NOMO-1 treated with dmso at 0.1 percent for 144 hours (cell line): ENCODE measurements around the gene SH3BP2.

Source experiments
- DNase-seq: peaks from one replicate; lab custom pipeline; 2025; ENCODE audit not compliant: unreplicated experiment; lab: John Stamatoyannopoulos, UW

Gene SH3BP2

DNA sequence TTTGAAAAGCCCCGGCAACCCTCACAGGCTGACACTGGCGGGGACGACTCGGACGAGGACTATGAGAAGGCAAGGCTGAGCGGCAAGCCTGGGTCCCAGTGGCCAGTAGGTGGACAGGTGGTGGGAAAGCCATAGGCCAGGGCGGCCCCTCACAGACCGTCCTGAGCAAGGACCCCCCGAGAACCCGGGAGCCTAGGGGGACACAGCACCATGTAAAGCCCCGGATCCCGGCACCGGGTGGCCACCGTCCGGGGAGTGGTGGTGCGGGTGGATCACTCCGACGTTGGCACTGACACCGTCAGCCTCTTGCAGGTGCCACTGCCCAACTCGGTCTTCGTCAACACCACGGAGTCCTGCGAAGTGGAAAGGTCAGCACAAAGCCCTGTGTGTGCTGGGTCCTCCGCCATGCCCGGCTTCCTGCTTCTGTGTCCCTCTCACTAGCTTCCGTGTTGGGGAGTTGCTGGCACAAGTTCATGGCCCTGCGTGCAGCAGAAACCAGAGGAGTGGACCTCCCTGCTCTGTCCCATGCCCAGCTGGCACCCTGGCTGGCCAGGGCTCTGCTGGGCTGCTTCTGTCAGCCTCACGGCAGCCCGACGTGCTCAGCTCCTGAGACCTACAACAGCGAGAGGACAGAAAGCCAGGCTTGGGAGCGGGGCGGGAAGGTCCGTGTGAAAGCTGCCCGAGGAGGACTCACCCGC lies 38.9 kb downstream of the SH3BP2 start:
- DNase-seq, result no peak

DNA sequence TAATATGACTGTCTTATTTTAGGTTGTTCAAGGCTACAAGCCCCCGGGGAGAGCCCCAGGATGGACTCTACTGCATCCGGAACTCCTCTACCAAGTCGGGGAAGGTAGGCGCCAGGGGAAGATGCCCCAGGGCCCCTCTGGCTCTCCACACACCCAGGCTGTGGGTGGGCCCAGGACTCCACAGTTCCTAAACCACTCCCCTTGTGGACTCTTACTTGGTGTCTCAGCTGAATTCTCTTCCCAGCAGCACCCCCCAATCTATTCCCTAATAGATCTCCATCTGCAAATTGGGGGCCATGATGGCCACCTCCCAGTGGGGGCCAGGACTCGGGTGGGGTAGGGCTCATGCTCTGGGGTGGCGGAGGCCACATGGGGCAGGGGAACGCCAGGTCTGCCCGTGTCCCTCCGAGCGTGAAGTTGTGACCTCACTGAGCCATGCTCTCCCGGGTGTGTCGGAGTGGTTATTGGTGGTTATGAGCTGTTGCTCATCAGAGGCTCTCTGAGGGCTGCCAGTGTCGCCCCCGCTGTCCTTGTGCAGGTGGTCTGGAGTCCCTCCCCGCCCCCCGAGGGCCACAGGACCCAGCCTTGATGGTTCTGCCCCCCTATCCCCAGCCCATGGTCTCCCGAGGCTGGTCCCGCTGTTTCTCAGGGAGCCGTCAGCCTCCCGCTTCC lies 39.6 kb downstream of the SH3BP2 start:
- no peak for DNase-seq

DNA sequence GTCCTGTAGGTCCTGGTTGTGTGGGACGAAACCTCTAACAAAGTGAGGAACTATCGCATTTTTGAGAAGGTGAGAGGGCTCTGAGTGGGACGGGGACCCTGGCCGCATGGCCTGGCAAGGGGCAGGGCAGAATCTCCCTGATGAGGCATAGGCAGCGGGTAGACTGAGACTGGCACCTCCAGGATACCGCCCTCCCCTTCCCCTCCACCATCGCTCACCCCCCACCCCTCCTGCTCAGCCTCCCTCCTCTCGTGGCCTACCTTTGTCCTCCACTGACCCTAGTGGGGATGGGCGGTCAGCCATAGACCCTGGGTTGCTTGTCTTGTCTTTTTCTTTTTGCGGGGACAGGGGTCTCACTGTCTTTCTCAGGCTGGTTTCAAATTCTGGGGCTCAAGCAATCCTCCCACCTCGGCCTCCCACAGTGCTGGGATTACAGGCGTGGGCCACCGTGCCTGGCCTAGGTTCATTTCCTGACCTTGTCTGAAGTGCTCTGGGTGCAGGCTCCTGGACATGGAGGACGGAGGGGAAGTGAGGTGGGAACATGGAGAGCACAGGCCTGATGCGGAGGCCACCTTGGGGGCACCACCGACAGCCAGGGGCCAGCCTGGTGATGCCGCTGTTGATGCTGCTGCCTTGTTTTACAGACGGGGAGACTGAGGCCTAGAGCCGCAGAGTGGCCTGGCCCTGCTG lies 40.2 kb downstream of the SH3BP2 start:
- no peak for DNase-seq

DNA sequence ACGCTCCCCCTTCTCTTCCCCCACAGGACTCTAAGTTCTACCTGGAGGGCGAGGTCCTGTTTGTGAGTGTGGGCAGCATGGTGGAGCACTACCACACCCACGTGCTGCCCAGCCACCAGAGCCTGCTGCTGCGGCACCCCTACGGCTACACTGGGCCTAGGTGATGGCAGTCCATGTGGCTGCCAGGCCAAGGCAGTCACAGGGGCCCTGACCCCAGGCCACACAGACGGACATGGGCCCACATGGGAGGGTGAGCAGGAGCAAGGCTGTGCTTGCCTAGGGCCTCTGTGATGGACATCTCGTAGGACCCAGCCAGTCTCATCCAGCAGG lies 40.8 kb downstream of the SH3BP2 start:
- no peak for DNase-seq

DNA sequence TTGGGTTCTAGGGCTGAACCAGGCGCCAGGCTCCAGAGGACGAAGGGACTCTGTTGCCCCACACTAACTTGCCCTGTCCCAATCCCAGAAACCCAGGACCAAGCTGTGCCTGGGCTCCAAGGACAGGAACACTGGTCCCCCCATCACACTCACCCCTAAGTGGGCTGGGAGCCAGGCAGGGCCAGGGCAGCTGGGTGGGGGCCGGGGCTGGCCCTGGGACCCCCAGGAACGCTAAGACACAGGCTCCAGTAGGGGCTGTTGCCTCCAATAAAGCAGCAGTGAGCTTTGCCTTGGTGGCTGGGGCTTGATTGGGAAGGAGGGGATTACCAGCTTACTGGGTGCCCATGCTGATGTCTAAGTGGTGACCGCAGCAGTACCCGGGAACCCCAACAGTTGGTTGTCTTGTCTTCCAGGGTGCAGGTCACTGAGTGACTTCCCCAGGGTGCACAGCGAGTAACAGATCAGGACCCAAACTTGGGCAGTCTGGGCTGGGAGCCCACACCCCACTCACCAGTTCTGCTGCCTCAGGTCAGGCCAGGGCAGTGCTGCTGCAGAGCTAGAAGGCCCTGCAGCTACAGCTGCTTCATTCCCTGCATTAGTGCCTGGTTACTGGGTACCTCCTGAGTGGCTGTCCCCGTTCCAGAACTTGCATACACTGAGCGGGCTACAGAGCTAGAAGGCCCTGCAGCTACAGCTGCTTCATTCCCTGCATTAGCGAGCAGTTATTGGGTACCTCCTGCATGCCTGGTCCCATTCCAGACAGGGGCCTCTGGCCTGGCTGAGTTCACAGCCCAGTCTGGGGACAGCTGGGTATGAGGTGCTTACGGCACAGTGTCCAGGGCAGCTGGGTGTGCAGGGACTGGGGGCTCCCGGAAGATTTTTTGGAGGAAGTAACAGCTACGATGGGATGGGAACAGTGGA lies 41.4 kb downstream of the SH3BP2 start:
- DNase-seq, result no peak

DNA sequence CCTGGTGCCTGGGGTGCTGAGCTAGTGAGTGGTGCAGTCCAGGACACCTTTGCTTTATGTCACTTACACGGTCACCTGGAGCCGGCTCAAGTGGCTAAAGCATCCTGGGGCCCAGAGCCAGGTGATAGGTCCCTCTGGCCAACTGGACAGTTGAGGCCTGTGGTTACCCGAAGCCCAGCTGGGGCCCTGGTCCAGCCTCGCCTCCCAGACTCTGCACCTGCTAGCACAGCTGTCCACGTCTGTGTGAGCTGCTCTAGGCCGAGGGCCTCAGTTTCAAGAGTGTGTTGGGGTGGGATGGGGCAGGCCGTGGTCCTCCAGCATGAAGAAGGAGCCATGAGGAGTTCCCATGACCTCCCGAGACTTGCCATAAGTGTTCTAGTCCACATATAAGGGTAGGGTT lies 43.1 kb downstream of the SH3BP2 start:
- no peak for DNase-seq

DNA sequence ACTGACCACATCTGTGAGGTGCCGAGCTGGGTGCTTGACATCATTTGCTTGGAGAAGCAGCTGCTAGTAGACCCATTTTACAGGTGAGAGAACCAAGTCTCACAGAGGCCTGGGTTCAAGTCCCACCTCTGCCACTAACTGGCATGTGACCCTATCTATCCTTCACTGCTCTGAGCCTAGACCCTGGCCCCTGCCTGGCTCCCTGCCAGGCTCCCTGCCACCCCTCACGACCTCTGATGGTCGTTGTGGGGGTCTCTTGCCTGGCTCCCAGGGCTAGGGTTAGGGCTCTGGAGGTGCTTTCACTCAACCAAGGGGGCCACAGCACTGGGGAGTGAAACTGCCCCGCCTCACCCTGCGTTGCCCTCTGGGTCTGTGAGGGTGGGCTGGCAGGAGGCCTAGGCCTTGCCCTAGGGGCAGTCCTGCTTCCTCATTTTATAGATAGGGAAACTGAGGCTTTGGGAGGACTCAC lies 43.5 kb downstream of the SH3BP2 start:
- no peak for DNase-seq

DNA sequence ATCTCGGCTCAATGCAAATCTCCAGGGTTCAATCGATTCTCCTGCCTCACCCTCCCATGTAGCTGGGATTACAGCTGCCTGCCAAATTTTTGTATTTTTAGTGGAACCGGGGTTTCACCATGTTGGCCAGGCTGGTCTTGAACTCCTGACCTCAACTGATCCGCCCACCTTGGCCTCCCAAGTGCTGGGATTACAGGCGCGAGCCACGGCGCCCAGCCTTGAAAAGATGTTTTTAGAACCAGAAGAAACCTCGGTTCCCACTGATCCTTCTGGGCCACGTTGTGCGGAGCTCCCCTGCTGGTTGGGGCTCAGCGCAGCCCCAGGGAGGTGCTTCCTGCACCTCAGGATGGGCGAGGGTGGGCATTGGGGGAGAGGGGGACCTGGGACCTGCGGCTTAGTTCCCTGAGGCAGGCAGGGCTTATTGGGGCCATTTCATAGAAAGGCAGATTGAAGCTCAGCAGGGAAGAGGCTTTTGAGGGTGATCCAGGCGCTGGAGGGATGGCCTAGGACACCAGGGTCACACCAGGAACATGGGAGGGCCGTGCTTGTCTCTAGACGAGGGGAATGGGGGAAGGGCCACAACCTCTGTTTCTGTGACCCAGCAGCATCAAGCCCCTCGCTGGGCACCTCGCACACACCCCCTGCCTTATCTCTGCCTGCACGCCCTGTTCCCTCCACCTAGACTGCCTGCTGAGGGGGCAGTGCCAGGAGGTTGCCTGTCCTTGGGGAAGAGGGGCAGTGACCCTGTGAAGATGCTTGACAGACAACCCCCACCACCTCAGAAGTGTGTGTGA lies 44.4 kb downstream of the SH3BP2 start:
- DNase-seq, result no peak

DNA sequence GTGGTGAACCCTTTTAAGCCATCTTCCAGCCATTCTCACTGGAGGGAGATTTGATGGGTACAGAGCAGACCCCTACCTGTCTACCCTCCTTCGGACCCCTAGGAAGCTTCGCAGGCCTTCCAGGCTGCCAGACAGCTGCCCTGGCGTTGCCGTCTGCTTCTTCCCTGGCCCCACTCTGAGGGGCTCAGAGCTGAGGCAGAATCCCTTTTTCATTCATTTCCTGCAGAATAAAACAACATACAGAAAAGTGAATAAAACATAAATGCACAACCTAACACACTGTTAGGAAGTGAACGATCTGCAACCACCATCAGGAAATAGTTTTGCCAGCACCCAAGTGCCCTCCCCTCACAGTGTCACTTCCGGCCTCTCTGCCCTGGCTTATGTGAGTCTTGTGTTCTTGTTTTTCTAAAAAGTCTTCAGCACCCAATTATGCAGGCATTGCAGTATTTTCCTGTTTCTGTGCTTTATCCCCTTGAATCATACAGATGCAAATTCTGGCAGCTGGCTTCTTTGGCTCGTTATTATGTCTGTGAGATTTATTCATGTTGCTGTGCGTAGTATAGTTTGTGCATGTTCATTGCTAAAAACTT lies 45.1 kb downstream of the SH3BP2 start:
- DNase-seq, result peak; percentile 75

DNA sequence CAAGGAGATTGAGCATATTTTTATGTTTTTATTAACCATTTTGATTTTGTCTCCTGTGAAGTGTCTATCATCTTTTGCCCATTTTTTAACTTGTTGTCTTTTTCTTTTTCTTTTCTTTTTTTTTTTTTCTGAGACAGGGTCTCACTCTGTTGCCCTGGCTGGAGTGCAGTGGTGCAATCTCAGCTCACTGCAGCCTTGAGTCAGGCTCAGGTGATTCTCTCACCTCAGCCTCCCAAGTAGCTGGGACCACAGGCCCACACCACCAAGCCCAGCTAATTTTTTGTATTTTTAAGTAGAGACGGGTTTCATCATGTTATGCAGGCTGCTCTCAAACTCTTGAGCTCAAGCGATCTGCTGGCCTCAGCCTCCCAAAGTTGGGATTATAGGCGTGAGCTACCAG lies 46.2 kb downstream of the SH3BP2 start:
- no peak for DNase-seq

DNA sequence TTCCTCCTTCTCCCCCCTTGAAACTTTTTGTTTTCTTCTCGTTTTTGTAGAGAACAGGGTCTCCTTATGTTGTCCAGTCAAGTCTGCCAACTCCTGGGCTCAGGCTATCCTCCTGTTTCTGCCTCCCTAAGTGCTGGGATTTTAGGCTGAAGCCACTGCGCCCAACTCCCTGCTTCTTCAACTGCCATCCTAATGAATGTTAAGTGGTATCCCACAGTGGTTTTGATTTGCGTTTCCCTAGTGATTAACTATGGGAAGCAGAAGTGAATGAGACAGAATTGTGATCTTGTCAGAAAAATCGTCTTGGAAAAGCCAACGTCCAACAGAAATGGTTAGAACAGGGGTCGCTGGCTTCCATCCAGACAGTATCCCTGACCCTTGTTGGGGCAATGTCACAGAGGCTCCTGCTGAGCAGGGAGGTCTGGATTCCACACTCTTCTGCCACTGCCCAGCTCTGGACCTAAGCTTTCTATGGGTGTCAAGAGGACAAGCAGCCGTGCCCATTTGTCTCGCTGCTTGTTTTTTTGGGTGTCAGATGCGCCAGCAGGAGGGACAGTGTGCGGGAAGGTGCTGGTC lies 49.9 kb downstream of the SH3BP2 start:
- no peak for DNase-seq

DNA sequence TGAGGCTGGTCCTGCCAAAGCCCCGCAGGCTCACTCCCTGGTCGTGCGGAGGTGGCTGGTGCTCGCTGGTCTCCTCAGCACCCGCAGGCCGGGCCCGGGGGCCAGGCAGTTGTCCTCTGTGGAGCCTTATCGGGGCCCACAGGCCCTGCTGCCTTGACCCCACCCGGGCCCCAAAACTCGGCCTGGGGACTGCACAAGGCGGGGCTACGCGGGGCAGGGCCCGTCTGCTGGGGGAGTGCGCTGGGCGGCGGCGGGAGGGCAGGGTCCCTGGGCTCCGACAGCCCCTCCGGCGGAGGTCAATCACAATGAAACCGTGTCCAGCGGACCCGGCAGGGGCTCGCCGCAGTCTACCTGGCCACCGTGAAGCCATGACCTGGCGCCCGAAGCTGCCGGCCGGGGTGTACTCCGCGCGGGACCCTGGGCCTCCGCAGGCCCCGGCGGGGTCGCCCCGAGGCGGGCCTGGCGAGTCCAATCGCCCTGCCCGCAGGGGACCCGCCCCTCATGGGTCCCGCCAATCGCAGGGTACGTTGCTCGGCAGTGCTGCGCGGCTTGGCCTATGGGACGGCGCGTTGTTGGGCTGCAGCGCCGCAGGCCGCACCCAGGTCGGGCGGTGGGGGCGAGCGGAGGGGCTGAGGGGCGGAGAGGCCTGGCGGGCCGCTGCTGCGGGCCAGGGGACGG lies 50.5 kb downstream of the SH3BP2 start, which contains the start of gene ADD1:
Gene ADD1 (plus strand): TSS at position 582 of the 678 bp plus-strand sequence. CDS start 32,072 bp downstream, outside the sequence.
- DNase-seq, result peak; percentile 87

DNA sequence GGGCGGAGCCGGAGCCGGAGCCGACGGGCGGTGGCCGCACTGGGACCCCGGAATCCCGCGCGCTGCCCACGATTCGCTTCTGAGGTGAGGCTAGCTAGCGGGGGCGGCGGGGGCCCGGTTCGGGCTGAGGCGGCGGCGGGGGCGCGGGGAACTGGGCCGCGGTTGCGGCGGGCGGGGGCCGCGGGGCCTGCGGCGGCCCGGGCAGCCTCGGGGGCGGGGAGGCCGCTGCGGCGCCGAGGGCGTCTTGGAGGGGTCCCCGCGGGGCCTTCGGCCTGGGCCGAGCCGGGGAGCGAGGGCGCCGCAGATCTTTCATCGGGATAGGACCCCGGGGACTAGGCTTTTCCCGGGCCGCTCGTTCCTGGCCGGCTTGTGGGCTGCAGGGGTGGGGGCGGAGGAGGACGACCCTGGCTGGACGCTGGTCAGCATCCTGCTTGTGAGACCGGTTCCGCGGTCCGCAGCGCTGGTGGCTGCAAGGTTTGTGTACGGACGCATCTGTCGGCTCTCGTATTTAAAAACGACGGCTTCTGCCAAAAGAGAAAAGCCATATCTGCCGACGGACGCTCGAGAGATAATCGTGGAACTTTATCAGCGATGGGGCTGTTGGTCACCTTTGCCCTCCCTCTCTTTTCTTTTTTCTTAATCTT lies 51.2 kb downstream of the SH3BP2 start:
- DNase-seq, result no peak

DNA sequence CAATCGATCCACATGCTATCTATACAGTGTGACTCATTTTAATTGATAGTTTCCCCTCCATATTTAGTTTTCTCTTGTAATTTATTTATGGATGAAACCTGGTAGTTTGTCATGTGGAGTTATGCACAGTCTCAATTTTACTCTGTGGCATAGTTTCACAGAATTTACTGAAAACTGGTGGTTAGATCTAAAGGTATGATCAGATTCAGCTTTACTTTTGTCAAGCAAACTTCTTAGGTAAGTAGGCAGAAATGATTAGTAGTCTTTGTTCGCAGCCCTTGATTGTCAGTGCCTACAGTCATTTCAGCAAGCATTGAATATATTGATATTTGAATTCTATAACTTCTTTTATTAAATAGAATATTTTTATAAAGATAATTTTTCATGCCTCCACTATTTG lies 53.3 kb downstream of the SH3BP2 start:
- no peak for DNase-seq

DNA sequence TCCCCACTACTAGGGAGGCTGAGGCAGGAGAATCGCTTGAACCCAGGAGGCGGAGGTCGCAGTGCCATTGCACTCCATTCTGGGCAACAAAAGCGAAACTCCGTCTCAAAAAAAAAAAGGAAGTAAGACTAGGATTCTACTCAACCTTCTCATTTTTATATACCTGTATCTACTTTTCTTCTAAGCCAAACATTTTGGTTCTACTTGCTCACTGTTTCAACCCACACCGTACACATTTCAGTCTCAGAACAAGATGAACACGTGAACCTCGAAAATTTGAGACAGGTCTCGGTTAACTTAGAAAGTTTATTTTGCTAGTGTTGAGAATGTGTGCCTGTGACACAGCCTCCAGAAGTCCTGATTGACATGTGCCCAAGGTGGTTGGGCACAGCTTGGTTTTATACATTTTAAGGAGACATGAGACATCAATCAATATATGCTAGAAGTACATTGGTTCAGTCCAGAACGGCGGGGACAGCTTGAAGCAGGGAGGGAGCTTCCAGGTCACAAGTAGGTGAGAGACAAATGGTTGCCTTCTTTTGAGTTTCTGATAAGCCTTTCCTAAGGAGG lies 54.5 kb downstream of the SH3BP2 start:
- no peak for DNase-seq

DNA sequence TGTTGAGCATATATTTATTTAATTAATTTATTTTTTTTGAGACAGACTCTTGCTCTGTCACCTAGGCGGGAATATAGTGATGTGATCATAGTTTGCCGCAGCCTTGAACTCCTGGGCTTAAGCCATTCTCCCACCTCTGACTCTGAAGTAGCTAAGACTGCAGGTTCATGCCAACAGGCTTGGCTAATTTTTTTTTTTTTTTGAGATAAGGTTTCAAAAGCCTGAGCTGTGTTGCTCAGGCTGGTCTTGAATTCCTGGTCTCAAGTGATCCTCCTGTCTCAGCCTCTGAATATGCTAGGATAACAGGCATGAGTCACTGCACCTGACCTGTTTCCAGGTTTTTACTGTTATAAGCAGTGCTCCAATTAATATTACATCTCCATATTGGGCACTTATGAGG lies 55.6 kb downstream of the SH3BP2 start:
- DNase-seq, result no peak

DNA sequence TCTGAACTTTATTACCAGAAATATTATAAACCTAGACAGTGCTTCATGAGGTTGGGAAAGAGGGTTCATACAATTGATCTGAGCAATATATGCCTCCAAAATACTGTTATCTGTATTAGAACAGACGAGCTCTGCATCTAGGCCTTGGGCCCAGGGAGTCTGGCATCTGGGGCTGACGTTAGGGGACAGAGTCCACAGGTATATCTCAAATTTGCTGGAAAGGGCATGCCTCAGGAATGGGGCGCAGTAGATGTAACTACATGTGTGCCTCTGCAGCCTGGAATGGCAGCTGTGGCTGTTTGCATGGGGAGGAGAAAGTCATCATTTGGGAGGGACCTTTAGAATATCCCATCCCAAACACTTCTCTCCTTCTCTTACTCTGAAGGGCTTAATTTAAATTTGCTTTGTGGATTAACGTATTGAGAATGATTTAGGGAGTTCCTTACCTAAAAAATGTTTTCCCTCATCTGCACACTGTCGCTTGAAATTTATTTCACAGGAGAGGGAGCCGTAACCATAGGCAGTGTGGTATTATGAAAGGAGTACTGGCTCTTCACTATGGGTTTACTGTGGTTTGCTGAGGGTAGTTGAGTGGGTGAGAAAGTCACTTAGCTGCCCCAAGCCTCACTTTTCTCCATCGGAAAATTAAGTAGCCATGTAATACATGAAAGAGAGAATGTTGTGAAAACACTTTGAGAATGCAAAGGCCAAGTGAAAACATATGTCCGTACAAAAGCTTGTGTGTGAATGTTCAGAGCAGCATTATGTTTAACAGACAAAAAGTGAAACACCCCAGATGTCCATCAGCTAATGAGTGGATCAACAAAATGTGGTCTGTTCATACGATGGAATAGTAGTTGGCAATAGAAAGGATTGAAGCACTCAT lies 56.6 kb downstream of the SH3BP2 start:
- no peak for DNase-seq
